ENCODE results near the gene ARHGAP8.

ARHGAP8 gene

DNA sequence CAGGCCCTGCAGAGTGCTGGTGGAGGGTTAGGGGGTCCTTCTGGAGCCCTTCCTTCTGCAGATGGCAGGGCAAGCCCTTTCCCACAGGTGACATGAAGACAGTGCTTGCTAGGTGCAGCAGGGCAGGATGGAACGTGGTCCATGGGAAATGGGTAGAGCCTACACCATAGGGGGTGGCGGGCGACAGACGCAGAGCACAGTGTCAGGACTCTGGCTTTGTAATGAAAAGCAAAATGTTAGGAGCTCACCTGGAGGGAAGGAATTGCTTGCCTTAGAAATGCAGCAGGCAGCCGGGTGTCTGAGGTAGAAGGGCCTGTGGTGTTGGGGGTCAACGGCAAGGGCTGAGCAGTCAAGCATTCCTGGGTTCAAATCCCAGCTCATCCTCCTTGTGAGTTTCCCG is 54.9 kb downstream of the ARHGAP8 start:
- DNase-seq: no peak

DNA sequence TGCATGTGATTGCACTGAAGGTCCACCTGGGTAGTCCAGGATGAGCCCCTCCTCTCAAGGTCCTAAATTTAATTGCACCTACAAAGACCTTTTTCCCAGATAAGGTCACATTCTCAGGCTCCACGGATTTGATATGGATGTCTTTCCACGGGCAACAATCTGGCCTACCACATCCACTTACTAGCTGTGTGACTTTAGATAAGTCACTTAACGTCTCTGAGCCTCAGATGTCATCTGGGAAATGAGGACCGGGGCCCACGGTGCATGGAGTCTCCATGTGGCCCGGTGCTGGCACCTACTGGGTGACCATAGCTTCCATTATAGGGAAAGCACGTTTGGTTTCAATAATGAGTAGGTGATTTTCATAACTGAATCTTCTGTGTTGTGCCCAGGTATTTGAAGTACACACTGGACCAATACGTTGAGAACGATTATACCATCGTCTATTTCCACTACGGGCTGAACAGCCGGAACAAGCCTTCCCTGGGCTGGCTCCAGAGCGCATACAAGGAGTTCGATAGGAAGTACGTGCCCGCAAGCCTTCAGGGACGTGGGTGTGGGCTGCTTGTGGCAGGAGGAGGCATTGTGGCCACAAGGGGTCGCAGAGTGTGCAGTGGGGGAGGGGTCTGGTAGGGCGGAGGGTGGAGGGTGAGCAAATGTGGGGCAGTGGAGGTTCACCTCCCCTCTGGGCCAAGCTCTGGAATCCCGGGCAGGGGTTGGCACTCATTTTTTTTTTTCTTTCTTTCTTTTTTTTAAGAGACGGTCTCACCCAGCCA is 55.7 kb downstream of the ARHGAP8 start:
- no peak for DNase-seq

DNA sequence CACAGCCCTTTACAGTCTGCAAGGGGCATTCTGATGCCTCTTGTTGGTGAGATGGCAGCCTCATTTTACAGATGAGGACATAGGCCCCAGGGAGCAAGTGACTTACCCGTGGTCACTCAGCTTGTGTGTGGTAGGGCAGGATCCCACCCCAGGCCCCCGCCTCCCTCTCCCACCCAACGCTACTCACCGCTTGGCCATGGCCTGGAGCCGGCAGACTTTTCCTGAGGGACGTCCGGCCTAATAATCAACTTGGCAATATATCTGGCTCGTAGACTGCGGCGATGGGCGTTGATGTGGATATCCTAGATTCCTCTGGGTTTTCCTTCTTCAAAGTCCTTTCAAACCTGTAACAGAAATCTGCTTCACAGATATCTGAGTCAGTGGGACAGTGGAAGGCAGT is 57.1 kb downstream of the ARHGAP8 start:
- no peak for DNase-seq

DNA sequence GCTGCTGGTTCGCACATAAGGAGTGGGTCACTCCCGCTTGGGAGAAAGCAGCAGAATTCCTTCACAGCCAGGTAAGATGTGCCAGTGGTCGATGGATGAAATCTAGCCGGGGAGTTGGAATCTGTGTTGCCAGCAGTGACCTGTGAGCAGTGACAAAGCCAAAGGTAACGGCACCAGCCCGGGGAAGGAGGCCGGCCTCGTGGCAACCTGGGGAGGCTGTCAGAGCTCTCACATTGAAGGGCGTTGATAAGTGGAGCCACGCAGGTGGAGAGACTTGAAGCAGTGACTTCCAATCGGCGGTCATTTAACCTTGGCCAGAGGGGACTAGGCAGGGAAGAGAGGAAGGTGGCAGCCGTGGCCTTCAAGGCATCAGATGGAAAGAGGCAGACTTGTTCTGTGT is 58.8 kb downstream of the ARHGAP8 start:
- DNase-seq: no peak

DNA sequence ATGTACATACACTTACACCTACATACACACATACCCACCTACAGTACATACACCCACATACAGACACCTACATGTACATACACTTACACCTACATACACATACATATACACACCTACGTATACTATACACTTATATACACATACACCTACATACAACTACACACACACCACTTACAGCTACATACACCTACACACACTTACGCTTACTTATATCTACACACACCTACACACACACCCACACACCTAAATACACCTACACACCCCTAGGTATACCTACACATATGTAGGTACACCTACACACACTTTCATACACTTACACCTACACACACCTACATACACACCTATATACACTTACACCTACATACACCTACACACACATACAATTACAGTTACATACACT is 61.0 kb downstream of the ARHGAP8 start:
- no peak for DNase-seq

DNA sequence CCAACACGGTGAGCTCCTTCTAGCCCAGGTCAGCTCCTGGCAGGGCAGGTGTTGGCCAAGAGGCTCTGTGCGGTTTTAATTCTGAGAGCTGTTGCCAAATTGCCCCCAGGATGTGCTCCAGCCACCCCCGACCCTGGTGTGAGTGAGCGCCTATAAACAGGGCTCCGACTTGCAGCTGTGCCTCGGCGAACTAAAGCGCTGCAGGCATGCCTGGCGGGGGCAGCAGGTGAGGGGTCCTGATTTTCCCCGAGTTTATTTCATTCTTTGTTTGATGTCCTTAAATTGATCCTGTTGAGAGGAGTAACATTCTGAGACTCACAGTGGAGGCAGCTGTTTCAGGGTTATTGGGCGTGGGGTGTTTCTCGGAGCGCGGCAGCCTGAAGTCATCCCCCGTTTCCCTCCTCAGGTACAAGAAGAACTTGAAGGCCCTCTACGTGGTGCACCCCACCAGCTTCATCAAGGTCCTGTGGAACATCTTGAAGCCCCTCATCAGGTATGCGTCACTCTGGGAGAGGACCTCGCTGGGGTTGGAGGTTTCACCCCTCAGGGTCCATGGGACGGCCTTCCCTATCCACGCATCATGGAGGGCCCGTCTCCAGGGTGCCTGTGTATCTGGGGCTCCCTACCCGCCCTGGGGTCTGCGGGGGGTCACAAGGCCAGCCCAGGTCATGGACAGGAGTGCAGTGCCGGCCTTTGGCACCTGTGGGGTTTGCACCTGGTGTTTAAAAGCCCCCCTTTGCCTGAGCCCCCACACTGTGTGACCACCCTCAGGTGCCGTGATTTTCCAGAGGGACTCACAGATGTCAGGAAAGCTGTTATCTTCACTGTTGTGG is 62.1 kb downstream of the ARHGAP8 start:
- DNase-seq: no peak

DNA sequence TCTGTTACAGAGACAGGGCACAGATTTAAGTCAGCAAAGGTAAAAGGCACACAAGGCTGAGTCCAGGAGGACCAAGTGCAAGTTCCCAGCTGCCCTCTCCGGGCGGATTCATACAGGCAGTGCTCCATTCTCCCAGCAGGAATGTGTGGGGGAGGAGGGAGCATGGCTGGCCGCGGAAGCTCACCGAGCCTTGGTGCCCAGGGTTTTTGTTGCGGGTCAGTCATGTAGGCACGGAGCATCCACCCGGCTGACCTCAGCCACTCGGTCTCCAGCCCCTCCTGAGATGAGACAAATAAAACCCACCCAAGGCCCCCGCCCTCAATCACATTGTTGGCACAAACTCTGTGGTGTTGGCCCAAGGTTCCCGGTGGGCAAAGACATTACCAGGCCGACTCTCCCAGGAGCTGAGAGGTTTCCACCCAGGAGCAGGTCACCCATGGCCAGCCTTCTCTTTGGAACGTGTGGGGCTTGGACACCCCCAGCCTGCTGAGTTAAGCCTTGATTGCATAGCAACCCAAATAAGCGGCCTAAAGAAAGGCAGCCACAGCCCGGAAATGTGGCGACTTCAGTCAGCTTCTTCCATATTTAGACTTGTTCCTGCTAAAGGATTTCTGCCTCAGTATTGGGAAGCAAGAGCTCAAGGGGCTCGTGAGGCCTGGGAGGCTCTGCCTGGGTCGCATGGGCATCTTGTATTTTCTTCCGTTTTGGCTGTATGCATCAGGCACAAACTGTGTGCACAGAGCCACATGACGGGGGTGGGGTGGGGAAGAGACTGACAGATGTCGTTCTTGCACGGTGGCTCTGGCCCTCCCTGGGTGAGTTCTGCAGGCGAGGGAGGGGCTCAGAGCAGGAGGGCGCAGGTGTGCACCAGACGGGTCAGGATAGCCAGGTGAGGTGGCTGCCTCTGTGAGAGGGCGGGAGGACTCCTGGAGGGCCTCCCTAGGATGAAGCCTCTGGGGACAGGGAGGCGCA is 63.0 kb downstream of the ARHGAP8 start:
- no peak for DNase-seq

DNA sequence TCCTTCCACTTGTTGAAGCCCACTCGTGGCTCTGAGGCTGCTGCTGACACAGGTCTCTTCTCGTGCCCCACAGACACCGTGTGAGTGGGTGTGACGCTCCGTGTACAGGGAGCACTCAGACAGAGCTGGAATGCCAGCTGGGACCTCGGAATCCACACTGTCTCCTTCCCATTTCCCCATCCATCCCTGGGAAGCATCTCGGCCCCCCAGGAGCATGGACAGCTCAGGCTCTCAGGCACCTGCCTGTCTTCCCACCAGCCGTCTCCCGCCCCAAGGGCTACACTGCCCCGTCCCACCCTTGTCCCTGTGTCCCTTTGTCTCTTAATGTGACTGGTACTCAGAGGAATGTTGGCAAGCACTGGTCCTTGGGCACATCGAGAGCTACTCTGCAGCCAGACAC is 63.8 kb downstream of the ARHGAP8 start:
- no peak for DNase-seq

DNA sequence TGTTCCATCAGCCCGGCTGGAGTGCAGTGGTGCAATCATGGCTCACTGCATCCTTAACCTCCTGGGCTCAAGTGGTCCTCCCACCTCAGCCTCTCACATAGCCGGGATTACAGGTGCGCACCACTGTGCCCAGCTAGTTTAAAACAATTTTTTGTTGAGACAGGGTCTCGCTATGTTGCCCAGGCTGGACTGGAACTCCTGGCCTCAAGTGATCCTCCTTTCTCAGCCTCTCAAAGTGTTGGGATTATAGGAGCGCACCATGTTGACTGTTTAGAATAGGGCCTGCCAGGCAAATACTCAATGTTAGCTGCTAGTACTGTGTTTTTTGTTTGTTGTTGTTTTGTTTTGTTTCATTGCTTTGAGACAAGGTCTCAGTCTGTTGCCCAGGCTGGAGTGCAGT is 66.4 kb downstream of the ARHGAP8 start:
- DNase-seq: no peak

DNA sequence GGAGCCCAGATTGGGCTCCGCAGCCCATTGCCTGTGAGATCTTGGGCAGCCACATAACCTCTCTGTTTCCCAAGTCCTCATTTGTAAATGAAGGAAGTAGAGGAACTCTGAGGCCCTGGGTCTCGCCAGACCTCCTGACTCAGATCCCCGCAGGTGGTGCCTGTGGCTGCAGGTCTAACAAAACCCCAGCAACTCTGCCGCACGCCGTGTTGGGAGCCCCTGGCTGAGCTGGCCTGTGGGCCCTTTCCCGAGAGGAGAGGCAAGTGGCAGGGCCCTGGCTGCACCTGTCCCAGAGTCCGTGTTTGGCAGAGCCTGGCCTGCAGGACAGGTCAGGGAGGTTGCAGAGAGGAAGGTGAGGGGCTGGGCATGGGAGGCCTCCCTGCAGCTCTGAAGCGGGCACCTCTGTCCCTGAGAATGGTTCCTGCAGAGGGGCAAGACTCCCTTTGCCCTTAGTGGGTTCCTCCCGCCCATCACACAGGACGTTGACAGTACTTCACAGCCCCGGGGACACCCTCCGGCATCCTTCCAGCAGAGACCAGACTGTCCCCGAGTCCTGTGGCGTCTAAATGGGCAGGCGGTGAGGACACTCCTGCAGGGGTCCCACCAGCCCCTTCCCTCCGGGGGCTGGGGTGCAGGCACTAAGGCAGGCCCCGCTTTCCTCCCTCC is 67.7 kb downstream of the ARHGAP8 start:
- no peak for DNase-seq

DNA sequence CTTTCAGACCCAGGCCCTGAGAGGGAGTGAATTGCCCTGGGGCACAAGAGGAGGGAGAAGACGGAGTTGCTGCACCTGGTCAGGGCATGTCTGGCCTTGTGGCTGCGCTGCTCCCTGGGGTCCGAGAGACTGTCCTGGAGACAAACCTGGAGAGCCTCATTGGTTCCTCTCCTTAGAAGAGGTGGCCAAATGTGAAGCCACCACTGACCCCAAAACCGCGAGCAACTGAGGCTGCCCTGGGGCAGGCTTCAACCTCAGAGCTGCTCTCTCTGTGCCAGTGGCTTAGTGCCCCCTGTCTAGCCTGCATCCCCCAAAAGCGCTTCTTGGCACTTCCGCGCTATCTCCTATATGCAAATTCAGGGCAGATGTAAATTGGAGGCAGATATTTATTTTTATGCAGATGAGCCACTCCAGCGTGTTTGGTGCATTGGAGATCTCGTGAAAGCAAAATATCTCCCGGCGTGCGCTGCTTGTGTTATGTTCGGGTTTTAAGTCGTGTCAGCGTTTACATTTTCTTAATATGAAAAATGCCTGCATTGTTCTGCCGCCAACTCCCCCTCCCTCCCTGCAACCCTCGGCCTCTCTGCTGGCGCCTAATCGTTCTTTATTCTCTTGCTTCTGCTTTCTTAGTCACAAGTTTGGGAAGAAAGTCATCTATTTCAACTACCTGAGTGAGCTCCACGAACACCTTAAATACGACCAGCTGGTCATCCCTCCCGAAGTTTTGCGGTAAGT is 69.5 kb downstream of the ARHGAP8 start:
- DNase-seq: no peak

DNA sequence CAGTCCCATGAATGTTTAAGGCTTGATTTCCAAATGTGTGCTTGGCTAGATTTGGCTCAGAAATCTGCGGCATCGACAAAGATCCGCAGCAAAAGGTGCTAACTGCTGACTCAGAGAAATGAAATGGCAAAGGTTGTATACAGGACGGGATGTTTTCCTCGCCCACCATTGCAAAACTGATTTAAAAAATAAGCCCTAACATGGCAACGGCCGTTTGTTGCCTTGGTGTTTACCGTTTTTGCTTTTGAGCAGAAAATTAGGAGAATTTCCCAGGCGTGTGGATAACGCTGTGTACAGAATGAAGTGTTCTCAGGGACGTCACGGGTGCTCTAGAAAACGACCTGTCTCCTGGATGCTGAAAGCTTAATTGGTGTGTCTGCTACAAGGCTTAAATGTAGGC is 70.2 kb downstream of the ARHGAP8 start:
- no peak for DNase-seq

DNA sequence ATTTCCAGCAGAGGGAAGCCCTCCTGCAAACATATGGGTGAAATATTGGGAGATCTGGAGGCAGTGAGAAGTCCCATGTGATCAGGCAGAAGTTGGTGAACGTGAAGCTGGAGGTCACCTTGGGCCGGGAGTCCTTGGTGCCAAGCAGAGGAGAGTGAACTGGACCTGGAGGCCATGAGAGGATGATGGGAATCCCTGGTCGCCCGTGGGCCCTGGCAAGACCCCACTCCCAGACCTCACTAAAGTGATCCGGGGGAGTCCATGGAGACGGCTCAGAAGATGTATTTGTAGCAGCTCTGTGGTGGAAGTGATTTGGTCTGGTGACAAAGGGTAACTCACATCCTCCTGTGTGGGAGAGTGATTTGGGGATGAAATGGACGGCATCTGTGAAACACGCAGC is 71.0 kb downstream of the ARHGAP8 start:
- no peak for DNase-seq

DNA sequence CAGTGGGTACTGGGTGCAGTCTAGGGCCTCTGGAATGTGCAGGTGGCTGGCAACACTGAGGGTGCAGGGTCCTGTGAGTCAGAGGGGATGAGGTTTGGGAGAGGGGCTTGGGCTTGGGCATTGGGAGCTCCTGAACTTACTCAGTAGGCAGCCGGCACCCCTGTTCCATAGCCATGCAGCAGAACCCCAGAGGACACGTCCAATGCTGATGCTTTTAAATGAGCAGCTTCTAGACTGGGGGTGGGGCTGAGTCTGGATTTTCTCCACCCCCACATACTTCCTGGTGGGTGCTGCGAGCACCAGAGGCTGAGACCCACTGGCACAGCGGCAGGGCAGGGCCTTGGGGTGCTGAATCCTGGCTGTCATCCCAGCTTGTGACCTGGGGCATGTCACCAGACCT is 71.4 kb downstream of the ARHGAP8 start:
- no peak for DNase-seq

DNA sequence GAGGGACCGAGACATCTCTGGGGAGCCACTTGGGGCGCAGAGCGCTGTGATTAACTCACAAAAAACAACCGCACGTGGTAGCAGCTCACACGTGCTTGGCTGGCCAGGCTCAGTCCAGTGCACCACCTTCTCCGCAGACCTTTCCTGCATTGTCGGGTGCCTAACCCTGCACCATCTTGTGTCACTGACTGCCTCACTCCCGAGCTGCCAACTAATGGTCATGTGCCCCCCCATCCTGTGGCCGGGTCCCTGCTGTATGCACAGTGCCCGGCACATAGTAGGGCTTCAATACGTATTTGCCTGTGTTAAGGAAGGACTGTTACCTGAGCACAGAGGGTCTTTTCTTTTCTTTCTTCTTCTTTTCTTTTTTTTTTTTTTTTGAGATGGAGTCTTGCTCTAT is 71.9 kb downstream of the ARHGAP8 start:
- DNase-seq: no peak

DNA sequence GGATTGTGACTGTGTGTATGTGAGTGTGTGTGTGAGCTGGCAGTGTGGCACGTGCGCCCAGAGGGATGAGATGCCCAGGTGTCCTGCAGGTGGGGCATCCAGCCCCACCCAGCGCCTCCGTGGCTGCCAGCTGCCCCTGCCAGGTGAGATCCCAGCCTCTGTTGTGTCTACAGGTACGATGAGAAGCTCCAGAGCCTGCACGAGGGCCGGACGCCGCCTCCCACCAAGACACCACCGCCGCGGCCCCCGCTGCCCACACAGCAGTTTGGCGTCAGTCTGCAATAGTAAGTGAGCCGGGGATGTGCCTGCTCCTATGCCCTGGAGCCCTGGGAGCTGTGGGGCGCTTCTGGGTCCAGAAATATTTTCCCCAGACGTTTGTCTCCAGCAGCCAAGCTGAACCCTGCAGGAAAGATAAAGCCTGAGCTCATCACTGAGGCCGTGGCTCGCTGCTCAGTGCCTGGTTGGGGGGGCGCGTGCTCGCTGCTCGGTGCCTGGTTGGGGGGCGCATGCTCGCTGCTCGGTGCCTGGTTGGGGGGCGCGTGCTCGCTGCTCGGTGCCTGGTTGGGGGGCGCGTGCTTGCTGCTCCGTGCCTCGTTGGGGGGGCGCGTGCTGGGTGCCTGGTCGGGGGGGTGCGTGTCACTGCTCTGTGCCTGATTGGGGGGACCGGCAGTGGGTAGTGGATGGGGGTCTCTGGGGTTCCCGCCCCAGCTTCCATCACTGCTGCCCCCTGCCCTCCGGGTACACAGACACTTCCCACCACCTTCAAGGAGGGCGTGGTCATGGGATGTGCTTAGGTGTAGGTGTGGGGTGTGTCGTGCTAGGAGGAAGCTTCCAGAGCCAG is 73.2 kb downstream of the ARHGAP8 start:
- DNase-seq: no peak

DNA sequence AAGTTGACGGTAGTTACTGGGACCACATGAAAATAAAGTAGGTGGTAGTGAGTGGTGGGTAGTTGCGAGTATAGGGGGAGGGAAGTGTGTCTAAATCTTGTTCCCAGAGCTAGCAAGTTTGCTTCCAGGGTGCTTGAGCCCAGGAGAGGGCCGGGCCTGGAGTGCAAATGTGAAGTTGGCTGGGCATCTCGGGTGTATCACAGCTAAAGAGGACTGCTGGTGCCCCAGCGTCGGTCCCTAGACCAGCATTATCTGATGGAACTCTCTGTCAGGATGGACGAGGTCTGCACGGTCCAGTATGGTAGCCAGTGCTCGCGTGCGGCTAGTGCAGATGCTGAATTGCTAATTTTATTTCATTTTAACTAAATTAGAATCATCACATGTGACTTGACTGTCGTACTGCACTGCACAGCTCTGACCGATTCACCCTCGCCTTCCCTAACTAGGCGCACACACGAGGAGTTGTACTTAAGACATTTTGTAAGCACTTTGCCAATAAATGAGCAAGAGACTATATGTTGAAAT is 75.4 kb downstream of the ARHGAP8 start:
- no peak for DNase-seq

DNA sequence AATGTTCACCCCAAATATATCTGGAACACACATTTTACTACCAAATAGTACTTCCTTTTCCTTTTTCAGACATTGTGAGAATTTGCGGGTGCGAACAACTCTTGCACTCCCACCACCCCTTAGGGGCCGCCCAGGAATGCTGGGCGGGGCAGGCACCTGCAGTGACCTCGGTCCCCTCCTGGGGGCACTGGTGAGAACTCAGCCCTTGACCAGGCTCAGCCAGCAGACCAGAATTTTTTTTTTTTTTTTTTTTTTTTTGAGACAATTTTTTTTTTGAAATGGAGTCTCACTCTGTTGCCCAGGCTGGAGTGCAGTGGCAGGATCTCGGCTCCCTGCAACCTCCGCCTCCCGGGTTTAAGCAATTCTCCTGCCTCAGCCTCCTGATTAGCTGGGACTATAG is 75.8 kb downstream of the ARHGAP8 start:
- DNase-seq: no peak

DNA sequence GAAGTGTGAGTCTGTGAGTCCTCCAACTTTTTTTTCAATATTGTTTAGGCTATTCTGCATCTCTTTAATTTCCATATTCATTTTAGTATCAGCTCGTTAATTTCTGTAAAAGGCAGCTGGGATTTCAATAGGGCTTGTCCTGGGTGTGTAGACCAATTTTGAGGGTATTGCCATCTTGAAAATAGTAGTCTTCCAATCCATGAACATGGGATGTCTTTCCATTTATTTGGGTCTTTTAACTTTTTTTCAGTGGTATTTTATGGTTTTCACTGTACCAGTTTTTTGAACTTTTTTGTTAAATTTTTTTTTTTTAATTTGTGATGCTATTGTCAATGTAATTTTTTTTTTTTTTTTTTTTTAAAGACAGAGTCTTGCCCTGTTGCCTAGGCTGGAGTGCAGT is 79.5 kb downstream of the ARHGAP8 start:
- DNase-seq: no peak

DNA sequence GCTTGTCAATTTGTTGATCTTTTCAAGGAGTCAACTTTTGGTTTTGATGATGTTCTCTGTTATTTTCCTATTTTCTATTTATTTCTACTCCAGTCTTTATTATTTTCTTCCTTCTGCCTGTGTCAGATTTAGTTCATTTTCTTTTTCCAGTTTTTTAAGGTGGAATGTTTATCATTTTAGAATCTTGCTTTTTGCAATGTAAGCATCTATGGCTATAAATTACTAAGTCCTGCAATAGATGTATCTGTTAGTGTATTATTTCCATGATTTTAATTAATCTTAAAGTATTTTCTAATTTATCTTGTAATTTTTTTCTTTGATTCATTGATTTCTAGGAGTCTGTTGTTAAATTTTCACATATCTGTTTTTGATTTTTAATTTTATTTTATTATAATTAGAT is 81.7 kb downstream of the ARHGAP8 start:
- DNase-seq: no peak

DNA sequence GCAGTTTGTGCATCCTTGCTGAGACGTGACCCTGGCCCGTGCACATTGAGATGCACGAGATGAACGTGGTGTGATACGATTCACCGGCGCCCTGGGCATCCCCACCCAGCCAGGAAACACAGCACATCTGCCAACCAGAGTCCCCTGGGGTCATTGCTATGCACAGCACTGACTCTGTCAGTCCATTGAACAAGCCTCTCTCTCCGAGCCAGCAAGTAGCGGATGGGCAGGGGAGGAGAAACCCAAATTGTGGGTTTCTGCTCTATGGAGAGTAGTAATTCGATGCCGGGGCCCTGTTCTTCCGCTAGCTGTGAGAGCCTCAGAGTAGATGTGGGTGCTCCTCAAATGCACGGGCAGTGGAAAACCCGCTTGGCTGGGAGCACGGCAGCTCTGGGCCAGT is 85.1 kb downstream of the ARHGAP8 start:
- no peak for DNase-seq
